Ammon's horn (tissue), 1 donor: ENCODE data around the gene PTPN3.
A peak's percentile ranks its signal among the peaks of the same experiment; 100 is the strongest.

ENCODE experiments used
- DNase-seq: peaks from one replicate; pipeline ENCODE4 v3.0.0-alpha.2; 2016; ENCODE audit warnings: low spot score

Gene PTPN3

DNA sequence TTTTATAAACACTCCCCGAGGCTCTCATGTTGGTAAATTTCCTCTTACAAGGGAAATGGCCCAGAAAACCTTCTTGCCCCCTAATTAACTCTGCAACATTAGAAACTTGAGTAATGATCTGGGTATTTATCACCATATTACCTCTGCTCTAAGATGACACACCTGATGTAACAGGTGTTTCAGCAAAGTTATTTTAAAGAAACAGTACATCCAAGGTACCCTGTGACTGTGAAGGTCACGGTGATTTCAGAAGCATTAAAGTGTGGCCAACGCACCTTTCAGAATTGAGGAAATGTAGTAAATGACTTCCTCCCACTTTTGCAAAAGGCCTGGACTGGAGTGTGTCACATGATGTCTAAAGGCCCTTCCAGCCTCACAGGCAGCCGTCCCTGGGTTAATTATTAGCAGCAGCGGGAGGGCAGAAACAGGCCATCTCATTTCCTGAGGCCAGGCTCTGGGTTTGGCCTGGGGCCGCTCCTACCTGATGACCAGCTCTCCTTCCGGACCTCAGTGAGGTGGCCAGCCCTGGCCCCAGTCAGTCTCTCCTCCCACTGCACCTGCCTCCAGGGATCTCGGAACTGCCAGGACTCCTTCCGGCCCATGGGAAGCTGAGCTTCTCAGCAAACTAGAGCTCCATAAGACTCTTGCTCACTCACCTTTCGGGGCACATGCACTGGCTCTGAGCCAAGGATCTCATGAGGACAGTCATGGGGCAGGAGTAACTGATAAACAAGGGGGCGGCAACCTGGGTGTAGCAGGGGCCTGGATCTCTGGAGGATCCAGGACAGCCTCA is 20.7 kb downstream of the PTPN3 start:
- no peak for DNase-seq

DNA sequence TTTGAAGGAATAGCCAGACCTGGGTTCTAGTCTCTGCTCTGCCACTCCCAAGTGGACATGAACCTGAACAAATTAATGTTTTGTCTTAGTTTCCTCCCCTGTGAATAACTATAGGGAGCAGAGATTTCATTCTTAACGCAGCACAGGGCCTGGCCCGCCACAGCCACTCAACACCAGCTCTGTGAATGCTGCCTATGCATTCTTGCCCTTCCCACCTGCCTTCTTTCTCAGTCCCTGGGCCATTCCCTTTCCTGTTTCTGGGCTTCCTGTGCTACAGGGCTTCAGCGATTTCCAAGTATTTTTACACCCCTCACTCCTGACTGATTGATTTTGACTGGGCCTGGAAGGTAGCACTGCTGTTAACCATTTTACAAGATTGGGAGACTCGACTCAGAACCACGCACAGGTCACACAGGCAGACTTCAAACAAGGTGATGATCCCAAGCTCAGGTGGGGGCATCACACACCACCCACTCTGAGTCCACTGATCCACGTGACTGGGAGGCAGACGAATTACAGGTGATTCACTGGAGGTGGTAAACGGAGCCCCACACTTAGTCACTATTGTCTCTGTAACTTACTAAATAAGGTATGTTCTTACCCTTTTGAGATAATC is 21.4 kb downstream of the PTPN3 start:
- no peak for DNase-seq

DNA sequence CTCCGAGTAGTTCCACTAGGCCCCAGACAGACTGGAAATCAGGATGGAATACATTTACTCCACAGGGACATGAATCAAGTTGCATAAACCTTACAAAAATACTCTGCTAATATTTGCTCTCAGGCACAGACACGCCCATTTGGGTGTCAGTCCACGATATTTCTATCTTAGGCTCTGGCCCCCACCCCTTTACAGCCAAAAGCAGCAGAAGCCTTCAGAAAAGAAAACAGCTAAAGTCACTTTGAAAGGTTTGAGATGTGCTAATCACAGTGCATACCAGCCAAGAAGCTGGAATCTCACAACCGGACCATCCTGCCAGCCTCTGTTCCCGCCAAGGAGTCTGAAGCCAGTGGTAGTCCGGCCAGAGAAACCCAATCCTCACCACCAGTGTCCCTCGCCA is 22.6 kb downstream of the PTPN3 start:
- DNase-seq = no peak

DNA sequence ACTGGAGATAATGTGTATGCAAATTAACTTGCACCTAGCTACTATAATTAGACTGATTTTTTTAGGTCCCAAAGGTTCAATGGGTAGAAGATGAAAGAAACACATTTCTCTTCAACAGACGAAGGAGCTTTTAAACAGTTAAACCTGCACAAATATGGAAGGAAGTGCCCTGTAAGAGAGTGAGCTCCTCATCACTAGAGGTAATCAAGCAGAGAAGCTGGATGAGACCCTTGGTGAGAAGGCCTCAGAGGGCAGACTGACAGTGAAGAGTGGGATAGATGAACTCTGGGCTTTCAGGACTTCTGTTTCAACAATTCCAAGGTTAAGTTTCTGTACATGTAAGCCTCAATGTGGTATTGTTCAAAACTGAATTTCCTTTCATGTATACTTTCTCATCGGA is 23.2 kb downstream of the PTPN3 start:
- DNase-seq = no peak

- DNase-seq = no peak
Measured at GRCh38 chr9:109474170-109474569, 23.9 kb downstream of the PTPN3 start.

- DNase-seq = no peak
Measured at GRCh38 chr9:109473329-109473728, 24.8 kb downstream of the PTPN3 start.

DNA sequence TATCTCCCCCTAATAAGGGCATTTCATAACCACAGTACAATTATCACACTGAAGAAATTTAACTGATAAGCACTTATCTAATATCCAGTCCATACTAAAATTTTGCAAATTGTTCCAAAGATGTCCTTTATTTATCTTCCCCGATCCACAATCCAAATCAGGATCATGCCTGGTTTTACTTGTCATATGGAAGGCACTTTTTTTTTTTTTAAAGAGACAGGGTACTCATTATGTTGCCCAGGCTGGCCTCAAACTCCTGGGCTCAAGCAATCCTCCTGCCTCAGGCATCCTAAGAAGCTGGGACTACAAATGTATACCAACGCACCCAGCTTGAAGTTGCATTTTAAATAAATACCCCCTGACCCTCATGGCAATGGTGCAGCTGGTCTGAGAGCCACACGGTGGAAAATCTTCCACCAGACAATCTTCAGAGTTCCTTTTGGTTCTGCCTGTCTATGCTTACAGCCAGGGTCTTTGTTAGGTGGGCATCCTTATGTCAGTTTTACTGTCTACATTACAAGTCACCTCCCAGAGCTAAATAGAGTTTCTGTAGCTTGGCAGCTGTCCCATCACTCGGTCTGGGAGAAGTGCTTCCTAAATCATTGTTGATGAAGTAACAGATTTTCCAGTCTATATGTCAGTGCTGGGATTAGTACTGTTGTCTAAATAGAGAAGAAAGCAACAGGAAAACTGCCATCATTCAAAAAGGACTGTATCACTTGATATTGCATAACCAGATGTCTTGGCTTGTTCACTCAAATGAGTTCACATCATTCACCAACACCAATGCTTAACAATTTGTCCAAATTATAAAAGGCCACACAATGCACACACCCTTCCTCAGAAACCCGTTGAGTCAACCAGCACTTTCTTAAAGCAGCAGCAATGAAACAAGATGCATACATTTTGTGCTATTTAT is 26.4 kb downstream of the PTPN3 start:
- no peak for DNase-seq

DNA sequence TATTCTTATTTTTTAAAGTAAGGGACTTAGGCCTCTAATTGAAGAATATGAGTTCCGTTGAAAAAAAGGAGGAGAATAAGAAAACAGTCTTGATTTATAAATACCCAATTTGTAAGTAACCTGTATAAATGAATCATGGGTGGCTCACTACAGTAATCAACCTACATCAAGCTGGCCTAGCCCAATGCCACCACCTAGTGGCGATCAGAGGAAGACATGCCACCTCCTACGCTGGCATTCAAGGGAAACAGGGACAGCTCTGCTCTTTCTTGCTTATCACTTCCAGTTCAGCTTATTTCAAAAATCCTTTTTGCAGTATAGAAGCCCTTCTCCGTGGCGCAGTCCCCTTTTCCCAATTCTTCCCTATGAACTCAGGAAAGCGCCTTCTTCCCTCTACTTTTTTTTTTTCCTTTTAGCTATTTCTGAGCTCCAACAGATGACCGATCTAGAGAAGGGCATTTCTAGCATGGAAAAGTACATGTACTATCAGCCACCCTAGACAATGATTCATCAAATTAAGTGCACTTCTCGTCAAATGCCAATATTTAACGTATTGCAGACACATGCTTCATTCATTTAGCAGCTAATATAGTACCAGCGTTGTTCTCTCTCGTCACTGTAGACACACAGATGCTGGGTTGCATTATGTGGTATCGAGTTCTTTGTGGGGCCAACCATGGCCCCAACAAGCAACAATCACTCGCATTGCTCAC is 28.3 kb downstream of the PTPN3 start:
- peak; percentile 94 for DNase-seq

DNA sequence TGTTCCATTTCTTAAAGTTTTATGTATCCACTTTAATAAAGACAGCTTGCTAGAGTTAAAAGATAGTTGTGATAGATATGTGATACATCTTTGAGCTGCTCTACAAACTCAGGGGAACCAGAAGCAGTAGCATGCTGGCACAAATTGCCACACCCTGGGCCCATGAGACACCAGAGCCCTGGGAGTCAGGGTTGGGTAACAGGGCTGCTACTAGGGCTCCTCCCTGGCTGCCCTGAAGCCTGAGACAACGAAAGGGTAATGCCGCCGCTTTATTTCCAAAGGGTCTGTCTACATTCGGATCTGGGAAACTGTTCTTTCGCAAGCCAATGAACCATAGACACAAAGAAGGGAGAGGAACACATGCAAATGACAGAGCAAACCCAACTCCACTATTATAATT is 29.2 kb downstream of the PTPN3 start:
- DNase-seq = no peak

DNA sequence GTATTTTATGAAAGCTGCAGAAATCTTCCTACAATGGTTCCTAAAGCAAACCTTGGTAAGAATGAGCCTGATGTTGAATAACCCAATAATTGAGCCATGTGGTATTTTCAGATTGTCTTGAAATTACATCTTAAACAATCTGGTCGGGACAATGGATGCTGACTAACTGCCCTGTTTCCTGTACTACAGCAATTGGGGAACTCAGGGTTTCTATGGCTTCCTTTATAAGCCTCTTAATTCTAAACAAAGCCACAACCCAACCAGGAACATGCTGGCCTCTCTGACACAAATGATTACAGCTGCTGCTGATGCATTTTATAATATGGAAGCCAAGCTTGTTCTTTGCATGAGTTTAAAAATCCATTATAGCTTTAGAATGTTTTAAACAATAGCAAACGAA is 30.2 kb downstream of the PTPN3 start:
- DNase-seq = no peak

- DNase-seq = no peak
Measured at GRCh38 chr9:109466623-109467590, 31.2 kb downstream of the PTPN3 start.

- no peak for DNase-seq
Measured at GRCh38 chr9:109463924-109464625, 34.0 kb downstream of the PTPN3 start.

DNA sequence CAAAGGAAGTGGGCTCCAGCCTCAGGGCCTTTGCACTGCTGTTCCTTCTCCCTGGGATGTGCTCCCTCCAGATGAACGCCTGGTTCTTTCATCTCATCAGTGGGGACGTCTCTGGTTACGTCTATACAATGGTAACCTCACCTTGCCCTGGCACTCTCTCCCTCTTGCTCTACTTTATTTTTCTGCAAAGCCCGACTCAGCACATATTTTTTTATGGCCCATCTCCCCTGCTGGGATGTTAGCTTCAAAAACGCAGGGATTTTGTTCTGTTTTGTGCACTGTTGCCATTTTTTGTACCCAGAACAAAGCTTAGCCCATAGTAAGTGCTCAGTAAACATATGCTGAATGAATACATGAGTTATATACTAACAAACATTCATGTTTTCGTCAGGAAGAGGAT is 37.5 kb downstream of the PTPN3 start:
- no peak for DNase-seq

GRCh38 chr9:109459423-109459822 is 38.7 kb downstream of the PTPN3 start:
- no peak for DNase-seq

GRCh38 chr9:109458453-109459211 is 39.5 kb downstream of the PTPN3 start:
- DNase-seq = no peak

DNA sequence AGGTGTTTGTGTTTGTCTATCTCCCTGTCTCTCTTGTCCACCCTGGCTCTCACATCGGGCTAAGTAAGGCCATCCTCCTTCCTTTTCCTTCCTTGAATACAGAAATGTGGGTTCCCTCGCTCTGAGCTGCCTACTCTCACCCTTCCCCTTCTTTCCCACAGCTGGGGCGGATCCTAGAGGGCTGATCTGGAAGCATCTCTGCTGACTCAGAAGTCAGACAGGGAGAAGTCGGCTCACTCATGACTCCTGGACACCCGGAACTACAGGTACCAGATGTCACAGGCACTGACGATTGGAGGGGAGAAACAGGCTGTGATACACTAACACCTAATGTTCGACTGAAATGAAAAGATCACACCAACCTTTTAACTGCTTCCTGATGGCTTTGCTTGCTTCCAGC is 41.3 kb downstream of the PTPN3 start:
- DNase-seq = no peak

DNA sequence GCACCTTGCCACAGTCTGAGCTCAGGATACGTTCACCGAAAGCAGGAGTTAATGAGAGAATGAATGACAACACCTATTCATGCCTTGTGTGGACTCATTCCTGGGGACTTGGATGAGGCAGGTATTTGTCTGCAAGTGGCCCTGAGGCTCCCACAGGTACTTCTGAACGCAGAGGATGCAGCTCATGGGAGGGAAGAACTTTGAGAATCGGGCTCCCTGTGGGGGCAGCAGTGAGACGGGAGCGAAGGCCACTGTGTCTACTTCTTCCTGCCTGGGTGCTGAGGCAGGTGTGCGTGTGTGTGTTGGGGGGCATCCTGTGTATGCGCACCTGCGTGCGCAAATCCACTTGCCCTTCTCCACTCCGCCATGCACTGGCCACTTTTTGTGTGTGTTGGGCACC is 42.2 kb downstream of the PTPN3 start:
- no peak for DNase-seq

DNA sequence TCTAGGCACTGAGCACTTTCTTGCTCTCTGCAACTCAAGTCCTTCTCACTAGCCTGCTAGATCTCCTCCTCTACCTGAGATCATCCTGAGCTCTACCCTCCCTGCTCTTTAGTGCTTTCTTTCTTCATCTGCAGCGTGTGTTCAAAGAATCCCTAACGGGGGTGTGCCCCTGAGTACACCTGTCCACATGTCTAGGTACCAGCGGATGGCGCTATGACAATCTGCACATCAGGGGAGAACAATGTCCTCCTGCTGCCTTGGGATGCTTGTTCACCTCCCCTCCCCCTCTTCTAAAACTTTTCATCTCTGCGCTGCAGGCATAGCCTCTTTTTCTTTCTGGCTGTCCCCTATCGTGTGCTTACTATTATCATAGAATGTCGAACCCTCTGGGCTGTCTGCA is 42.7 kb downstream of the PTPN3 start:
- no peak for DNase-seq

DNA sequence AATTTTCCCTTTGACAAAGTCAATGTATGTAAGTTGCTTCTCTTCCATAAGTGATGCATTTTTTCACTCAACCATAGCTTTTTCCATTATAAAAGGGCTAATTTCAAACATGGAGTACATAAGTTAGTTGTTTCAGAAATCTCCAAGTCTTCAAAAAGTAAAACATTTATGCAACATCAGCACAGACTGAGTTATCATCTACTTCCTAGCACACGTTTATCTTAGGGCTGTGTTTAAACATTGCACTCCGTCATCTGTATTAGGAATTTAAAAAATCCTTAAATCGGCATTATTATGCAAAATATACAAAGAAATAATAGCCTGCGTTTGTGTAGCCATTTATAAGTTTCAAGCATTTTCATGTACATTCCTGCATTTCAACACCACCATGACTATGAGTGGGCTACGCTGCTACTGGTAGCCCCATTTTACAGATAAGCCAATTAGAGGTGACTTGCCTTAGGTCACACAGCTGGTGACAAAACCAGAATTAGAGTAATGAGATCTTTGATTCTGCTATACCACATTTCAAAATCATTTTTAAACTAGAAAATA is 43.4 kb downstream of the PTPN3 start:
- DNase-seq = no peak
